Panc1 (cell line): ENCODE results near the gene CLDN6. TPM values are rescaled to one million over a fixed set of nuclear protein-coding genes. Genes with fewer than 3 reads are reported as not detected.

Experiments used
- ATAC-seq: fragments of 200-7000 bp; cut with Tn5 transposase; 2 replicates; pipeline ENCODE4 v1.9.1; 2020; ENCODE audit warnings: mild to moderate bottlenecking, moderate library complexity
- BruUV-seq: library from RNA; stranded (reverse); fragments of 400-500 nt; replicated peaks from 2 replicates; lab custom pipeline; 2021; lab: Mats Ljungman, UMichigan
- CTCF ChIA-PET: fragments of 300-600 bp; sonication (Branson Sonifier 250); formaldehyde crosslinking; loops from one replicate; lab custom pipeline; 2022; ENCODE audit warnings: antibody characterized with exemption; lab: Charles Lee
- POLR2A ChIA-PET: fragments of 300-600 bp; sonication (Branson Sonifier 250); formaldehyde crosslinking; loops from one replicate; lab custom pipeline; 2022; ENCODE audit warnings: antibody characterized with exemption; lab: Charles Lee
- DNase-seq: peaks from one replicate; pipeline ENCODE4 v3.0.0-alpha.2; 2010; ENCODE audit warnings: low read depth, low spot score
- H3K27ac ChIP-seq: 2 replicates; pipeline ENCODE4 v1.5.1; 2011; ENCODE audit warnings: mild to moderate bottlenecking, low read length, inconsistent platforms
- H3K27me3 ChIP-seq: fragments of 200-500 bp; sonication (Bioruptor generic); 2 replicates; pipeline ENCODE4 v1.6.0; 2014; ENCODE audit warnings: low read length, inconsistent platforms; ENCODE audit not compliant: control insufficient read depth, insufficient read depth
- H3K36me3 ChIP-seq: fragments of 200-500 bp; sonication (Bioruptor generic); 2 replicates; pipeline ENCODE4 v1.5.1; 2014; ENCODE audit warnings: inconsistent platforms, mild to moderate bottlenecking, low read length, moderate library complexity; ENCODE audit not compliant: control insufficient read depth, insufficient read depth
- H3K4me1 ChIP-seq: 2 replicates; pipeline ENCODE4 v1.5.1; 2011; ENCODE audit warnings: inconsistent platforms, mild to moderate bottlenecking, low read length, moderate library complexity; ENCODE audit not compliant: control insufficient read depth, insufficient read depth
- H3K4me3 ChIP-seq, 2 experiments: 2 replicates each; pipeline ENCODE4 v1.5.1; 2011 to 2012; ENCODE audit warnings: low read depth in 2 of 2, low read length in 2 of 2, mild to moderate bottlenecking in 2 of 2, inconsistent platforms in 1 of 2, moderate library complexity in 1 of 2
- H3K9me3 ChIP-seq: fragments of 200-500 bp; sonication (Bioruptor generic); 2 replicates; pipeline ENCODE4 v1.5.1; 2014; ENCODE audit warnings: low read depth, mild to moderate bottlenecking, inconsistent platforms, low read length, moderate library complexity; ENCODE audit not compliant: control insufficient read depth, insufficient read depth
- CTCF ChIP-seq: fragments of 450-650 bp; IDR thresholded peaks from 2 replicates; pipeline ENCODE4 v1.5.1; 2017; ENCODE audit warnings: mild to moderate bottlenecking
- POLR2AphosphoS5 ChIP-seq: IDR thresholded peaks from 2 replicates; pipeline ENCODE4 v1.6.1; 2012; ENCODE audit warnings: mild to moderate bottlenecking, low read depth, low read length, moderate library complexity
- REST ChIP-seq, 2 experiments: IDR thresholded peaks; 2 replicates each; pipeline ENCODE4 v1.6.1; 2011 to 2012; ENCODE audit warnings: low read depth in 2 of 2, control low read depth in 1 of 2, low read length in 1 of 2, mild to moderate bottlenecking in 1 of 2, moderate library complexity in 1 of 2; ENCODE audit not compliant: insufficient read depth in 1 of 2
- SIN3A ChIP-seq: IDR thresholded peaks from 2 replicates; pipeline ENCODE4 v1.6.1; 2012; ENCODE audit warnings: low read depth, mild to moderate bottlenecking, low read length, moderate library complexity, borderline replicate concordance; ENCODE audit not compliant: insufficient read depth
- TCF7L2 ChIP-seq: IDR thresholded peaks from 2 replicates; pipeline ENCODE4 v1.6.1; 2011; ENCODE audit warnings: mild to moderate bottlenecking, low read depth, low read length, inconsistent platforms
- in situ Hi-C: cut with HindIII; loops from 2 replicates; pipeline ENCODE4 v1.10.0; 2016; ENCODE audit warnings: low sequenced_read_pairs, low pct_unique_long_range_greater_than_20kb
- intact Hi-C: fragments of 100-400 bp; cut with micrococcal nuclease; formaldehyde crosslinking; loops from one replicate; pipeline ENCODE4 v1.10.0; 2022; ENCODE audit not compliant: unreplicated experiment
- total RNA-seq: library from RNA; stranded (reverse); gene quantifications from one replicate; pipeline ENCODE4 v1.2.1, GENCODE V29; 2021; ENCODE audit not compliant: unreplicated experiment

CLDN6 gene
- total RNA-seq, 1 experiment from 2014 or later: 1.2 TPM

DNA sequence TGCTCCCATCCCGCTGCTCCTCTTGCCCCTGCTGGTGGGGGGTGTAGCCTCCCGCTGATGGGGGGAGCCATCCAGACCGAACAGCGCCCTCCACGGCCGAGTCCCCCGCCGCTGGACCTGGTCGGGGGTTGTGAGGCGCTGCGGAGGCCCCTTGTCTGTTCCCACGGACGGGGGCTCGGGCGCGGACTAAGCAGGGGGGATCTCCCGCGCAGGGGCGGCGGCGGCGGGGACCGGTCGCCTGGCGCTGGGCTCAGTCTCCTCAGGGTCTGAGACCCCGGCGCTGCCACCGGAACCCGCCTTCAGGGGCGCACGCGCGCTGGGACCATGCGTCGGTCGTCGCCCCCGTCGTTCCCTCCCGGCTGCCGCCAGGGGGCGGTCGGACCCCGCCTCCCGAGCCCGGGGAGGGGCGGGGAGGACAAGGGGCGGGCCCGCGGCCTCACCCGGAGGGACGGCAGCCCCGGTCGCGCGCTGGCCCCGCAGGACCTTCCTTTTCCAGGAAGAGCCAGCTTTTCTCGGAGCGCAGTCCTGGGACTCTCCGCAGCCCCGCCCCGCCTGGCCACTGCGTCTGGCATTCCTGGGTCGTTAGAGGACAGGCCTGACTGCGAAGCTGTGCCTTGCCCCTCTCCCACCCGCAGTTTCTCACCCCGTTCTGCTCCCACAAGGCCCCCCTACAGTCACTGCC lies 41.2 kb upstream of the CLDN6 start:
- peak; percentile 93 for ATAC-seq
- no TSS peak for BruUV-seq
- Histone ChIP-seq H3K36me3 (no peaks in the 10 kb centered on the region), H3K9me3 (no peaks in the 10 kb centered on the region), H3K4me3 (peak overlapping the region; percentile 70 to 74), H3K4me1 (peaks cover 2% of the 10 kb centered on the region; the same call in 1 of the 2 replicates), H3K27me3 (no peaks in the 10 kb centered on the region), H3K27ac (peak overlapping the region; percentile 83)
- TF ChIP-seq CTCF (peak; percentile 97), SIN3A (peak; percentile 65; the same call in 1 of the 2 replicates), POLR2AphosphoS5 (peak; percentile 33; the same call in 1 of the 2 replicates), REST (IDR thresholded peaks at IDR 0.05; ENCODE audit: insufficient read depth in 1 of 2, low read depth in 2 of 2, low read length in 1 of 2) (no peak), TCF7L2 (no peak)
- CTCF ChIA-PET: interaction anchor here (0.6 to 2.2 kb wide), 10 partner anchors 9 to 1218 kb away, joined by 3 to 9 read pairs (median 4); a partner anchor contains a TSS
- intact Hi-C loops (loop anchor here (10.0 kb wide), 1 partner anchor 66 kb away; no protein-coding TSS in a partner anchor), in situ Hi-C loops (no loop called here)
- POLR2A ChIA-PET: no interaction called here
- no peak for DNase-seq

- ATAC-seq: peak; percentile 66
- peaks cover 2% of the 10 kb centered on the region; the same call in 1 of the 2 replicates for H3K4me1 ChIP-seq
- no peak overlapping the region; the same call in 1 of the 2 replicates for H3K27ac ChIP-seq
- ChIA-PET POLR2A (no interaction called here), CTCF (interaction anchor here (0.6 to 2.2 kb wide), 8 partner anchors 9 to 114 kb away, joined by 3 to 12 read pairs (median 6); no protein-coding TSS in a partner anchor)
- intact Hi-C loops (loop anchor here (10.0 kb wide), 1 partner anchor 66 kb away; no protein-coding TSS in a partner anchor), in situ Hi-C loops (no loop called here)
- H3K27me3 ChIP-seq: no peaks in the 10 kb centered on the region
- BruUV-seq: no TSS peak
- TF ChIP-seq SIN3A (no peak), POLR2AphosphoS5 (no peak), CTCF (no peak), TCF7L2 (no peak), REST (IDR thresholded peaks at IDR 0.05; ENCODE audit: insufficient read depth in 1 of 2, low read depth in 2 of 2, low read length in 1 of 2) (no peak)
- H3K9me3 ChIP-seq: no peaks in the 10 kb centered on the region
- peak overlapping the region; percentile 70 to 74 for H3K4me3 ChIP-seq
- H3K36me3 ChIP-seq: no peaks in the 10 kb centered on the region
- no peak for DNase-seq
Observed at GRCh38 chr16:3058139-3059030, 40.4 kb upstream of the CLDN6 start.
